ENCODE data around the gene NCK2.

NCK2 gene

GRCh38 chr2:105917226-105917625 lies 172.5 kb downstream of the NCK2 start:
- Histone ChIP-seq H3K36me3 (ENCODE audit: insufficient read depth, low read length) (no peaks in the 10 kb centered on the region), H3K9ac (ENCODE audit: low read length) (no peak overlapping the region), H3K4me1 (ENCODE audit: insufficient read depth, low read length, severe bottlenecking) (no peaks in the 10 kb centered on the region), H3K79me2 (ENCODE audit: insufficient read depth, low read length) (no peaks in the 10 kb centered on the region), H3K27me3 (ENCODE audit: insufficient read depth, low read length) (0 out of 2 replicates have a peak, but pooled peaks cover 8% of the 10 kb centered on the region), H3F3A (ENCODE audit: insufficient read depth, low read length) (no peaks in the 10 kb centered on the region), H4K20me1 (ENCODE audit: insufficient read depth, low read length) (no peaks in the 10 kb centered on the region), H3K4me3 (ENCODE audit: low read depth, low read length, poor library complexity, severe bottlenecking) (no peak overlapping the region), H3K9me3 (ENCODE audit: low read length) (no peaks in the 10 kb centered on the region), H3K9me2 (ENCODE audit: low read depth, low read length) (no peaks in the 10 kb centered on the region), H3K4me2 (ENCODE audit: low read length) (no peak overlapping the region), H3K27ac (ENCODE audit: low read depth, low read length, poor library complexity, severe bottlenecking) (no peak overlapping the region), H2AFZ (ENCODE audit: low read length) (no peak overlapping the region)
- TF ChIP-seq CTCF (IDR thresholded peaks at IDR 0.05; ENCODE audit: low read length) (no peak), EZH2 (IDR thresholded peaks at IDR 0.05; ENCODE audit: borderline replicate concordance, low read length) (no peak)

- no peak for TF ChIP-seq CTCF (IDR thresholded peaks at IDR 0.05; ENCODE audit: low read length)
- TF ChIP-seq EZH2 (IDR thresholded peaks at IDR 0.05; ENCODE audit: borderline replicate concordance, low read length) = no peak
- Histone ChIP-seq H3K27me3 (ENCODE audit: insufficient read depth, low read length) (0 out of 2 replicates have a peak, but pooled peaks cover 8% of the 10 kb centered on the region), H2AFZ (ENCODE audit: low read length) (no peak overlapping the region), H3K4me1 (ENCODE audit: insufficient read depth, low read length, severe bottlenecking) (no peaks in the 10 kb centered on the region), H3K9me2 (ENCODE audit: low read depth, low read length) (no peaks in the 10 kb centered on the region), H4K20me1 (ENCODE audit: insufficient read depth, low read length) (no peaks in the 10 kb centered on the region), H3K9ac (ENCODE audit: low read length) (no peak overlapping the region), H3K27ac (ENCODE audit: low read depth, low read length, poor library complexity, severe bottlenecking) (no peak overlapping the region), H3K36me3 (ENCODE audit: insufficient read depth, low read length) (no peaks in the 10 kb centered on the region), H3K4me3 (ENCODE audit: low read depth, low read length, poor library complexity, severe bottlenecking) (no peak overlapping the region), H3K4me2 (ENCODE audit: low read length) (no peak overlapping the region), H3K79me2 (ENCODE audit: insufficient read depth, low read length) (no peaks in the 10 kb centered on the region), H3F3A (ENCODE audit: insufficient read depth, low read length) (no peaks in the 10 kb centered on the region), H3K9me3 (ENCODE audit: low read length) (no peaks in the 10 kb centered on the region)
Measured at GRCh38 chr2:105917688-105918087, 173.0 kb downstream of the NCK2 start.

- Histone ChIP-seq H3K9me3 (ENCODE audit: low read length) (no peaks in the 10 kb centered on the region), H4K20me1 (ENCODE audit: insufficient read depth, low read length) (no peaks in the 10 kb centered on the region), H2AFZ (ENCODE audit: low read length) (no peak overlapping the region), H3K4me3 (ENCODE audit: low read depth, low read length, poor library complexity, severe bottlenecking) (no peak overlapping the region), H3K27me3 (ENCODE audit: insufficient read depth, low read length) (0 out of 2 replicates have a peak, but pooled peaks cover 4% of the 10 kb centered on the region), H3K27ac (ENCODE audit: low read depth, low read length, poor library complexity, severe bottlenecking) (no peak overlapping the region), H3K36me3 (ENCODE audit: insufficient read depth, low read length) (no peaks in the 10 kb centered on the region), H3K4me1 (ENCODE audit: insufficient read depth, low read length, severe bottlenecking) (no peaks in the 10 kb centered on the region), H3K79me2 (ENCODE audit: insufficient read depth, low read length) (no peaks in the 10 kb centered on the region), H3K4me2 (ENCODE audit: low read length) (no peak overlapping the region), H3F3A (ENCODE audit: insufficient read depth, low read length) (no peaks in the 10 kb centered on the region), H3K9me2 (ENCODE audit: low read depth, low read length) (no peaks in the 10 kb centered on the region), H3K9ac (ENCODE audit: low read length) (no peak overlapping the region)
- no peak for TF ChIP-seq CTCF (IDR thresholded peaks at IDR 0.05; ENCODE audit: low read length)
- TF ChIP-seq EZH2 (IDR thresholded peaks at IDR 0.05; ENCODE audit: borderline replicate concordance, low read length) = no peak
Measured at GRCh38 chr2:105919191-105919811, 174.6 kb downstream of the NCK2 start.
